GM13976 (cell line): ENCODE measurements around the gene KIF6.

ENCODE experiments used
- DNase-seq: peaks from one replicate; pipeline ENCODE4 v3.0.0; 2012; ENCODE audit warnings: low spot score
- in situ Hi-C: fragments of 300-500 bp; cut with MboI; formaldehyde crosslinking; loops from one replicate; pipeline ENCODE4 v1.12.0; 2022; ENCODE audit warnings: low sequenced_read_pairs, mixed read lengths, inconsistent platforms; ENCODE audit not compliant: unreplicated experiment
- TF ChIP-seq, protein P1 (sequence below): IDR thresholded peaks from 2 replicates; pipeline ENCODE4 v1.5.1; 2012; ENCODE audit warnings: borderline replicate concordance, mild to moderate bottlenecking; ENCODE audit not compliant: insufficient read depth; ENCODE audit errors: extremely low read depth, missing control alignments, control extremely low read depth

Gene KIF6

GRCh38 chr6:39411001-39411400, 314.2 kb downstream of the KIF6 start:
- TF ChIP-seq, protein P1, sequence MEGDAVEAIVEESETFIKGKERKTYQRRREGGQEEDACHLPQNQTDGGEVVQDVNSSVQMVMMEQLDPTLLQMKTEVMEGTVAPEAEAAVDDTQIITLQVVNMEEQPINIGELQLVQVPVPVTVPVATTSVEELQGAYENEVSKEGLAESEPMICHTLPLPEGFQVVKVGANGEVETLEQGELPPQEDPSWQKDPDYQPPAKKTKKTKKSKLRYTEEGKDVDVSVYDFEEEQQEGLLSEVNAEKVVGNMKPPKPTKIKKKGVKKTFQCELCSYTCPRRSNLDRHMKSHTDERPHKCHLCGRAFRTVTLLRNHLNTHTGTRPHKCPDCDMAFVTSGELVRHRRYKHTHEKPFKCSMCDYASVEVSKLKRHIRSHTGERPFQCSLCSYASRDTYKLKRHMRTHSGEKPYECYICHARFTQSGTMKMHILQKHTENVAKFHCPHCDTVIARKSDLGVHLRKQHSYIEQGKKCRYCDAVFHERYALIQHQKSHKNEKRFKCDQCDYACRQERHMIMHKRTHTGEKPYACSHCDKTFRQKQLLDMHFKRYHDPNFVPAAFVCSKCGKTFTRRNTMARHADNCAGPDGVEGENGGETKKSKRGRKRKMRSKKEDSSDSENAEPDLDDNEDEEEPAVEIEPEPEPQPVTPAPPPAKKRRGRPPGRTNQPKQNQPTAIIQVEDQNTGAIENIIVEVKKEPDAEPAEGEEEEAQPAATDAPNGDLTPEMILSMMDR, result no peak
- in situ Hi-C loops, result no loop called here
- no peak for DNase-seq

DNA sequence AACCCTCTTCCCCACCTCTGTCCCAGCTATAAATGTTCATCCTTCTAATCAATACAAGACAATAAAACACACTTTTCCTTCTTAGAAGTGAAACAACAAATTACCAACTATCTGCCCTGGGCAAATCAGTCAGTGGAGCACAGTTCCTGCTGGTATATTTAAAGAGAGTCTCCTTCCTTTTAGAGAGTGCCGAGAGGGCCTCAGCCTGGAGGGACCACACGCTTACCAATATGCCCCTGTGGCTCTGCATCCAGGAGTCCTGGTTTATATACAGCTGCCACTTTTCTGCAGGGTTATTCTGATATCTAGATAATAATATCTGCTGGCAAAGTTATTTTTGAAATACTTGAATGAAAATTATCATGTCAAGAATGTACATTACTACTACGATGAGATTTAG, 315.3 kb downstream of the KIF6 start:
- in situ Hi-C loops, result no loop called here
- DNase-seq, result no peak
- TF ChIP-seq, protein P1, result no peak

- no peak for DNase-seq
- in situ Hi-C loops, result no loop called here
- TF ChIP-seq, protein P1, result no peak
These were observed 317.7 kb downstream of the KIF6 start for GRCh38 chr6:39407446-39407993.

- TF ChIP-seq, protein P1, result no peak
- DNase-seq, result no peak
- in situ Hi-C loops, result no loop called here
These were observed 320.9 kb downstream of the KIF6 start for GRCh38 chr6:39404312-39404711.

DNA sequence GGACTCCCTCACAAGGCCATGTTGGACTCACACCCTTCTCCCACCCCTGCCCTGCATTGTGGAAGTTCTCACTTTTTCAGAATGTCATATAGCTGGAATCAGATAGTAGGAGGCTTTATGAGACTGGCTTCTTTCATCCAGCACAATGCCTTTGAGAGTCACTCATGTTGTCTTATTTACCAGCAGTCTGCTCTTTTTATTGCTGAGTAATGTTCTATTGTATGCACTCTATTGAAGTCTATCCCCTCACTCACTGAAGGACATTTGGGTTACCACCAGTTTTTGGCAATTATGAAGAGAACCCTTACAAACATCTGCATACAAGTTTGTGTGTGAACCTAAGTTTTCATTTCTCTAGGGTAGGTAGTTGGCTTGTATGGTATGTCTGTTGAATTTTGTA, 321.9 kb downstream of the KIF6 start:
- TF ChIP-seq, protein P1, result no peak
- in situ Hi-C loops, result no loop called here
- no peak for DNase-seq

- TF ChIP-seq, protein P1, result no peak
- DNase-seq, result no peak
These were observed 322.9 kb downstream of the KIF6 start for GRCh38 chr6:39402239-39402751.

More at GRCh38 chr6:39402239-39402751, 322.9 kb downstream of the KIF6 start:
- in situ Hi-C loops, result no loop called here
